ENCODE measurements around the gene AAK1.
"Not testable (repeated sequence)": the region's sequence is repeated elsewhere in the genome, so short reads cannot be mapped to it uniquely, and the experiment has no call there.

Gene AAK1

GRCh38 chr2:69623236-69623635 is 20.3 kb downstream of the AAK1 start:
- DNase-seq = no peak

- not testable (repeated sequence) for DNase-seq
Observed at GRCh38 chr2:69622805-69623204, 20.7 kb downstream of the AAK1 start.

GRCh38 chr2:69622017-69622540 is 21.5 kb downstream of the AAK1 start:
- not testable (repeated sequence) for DNase-seq

GRCh38 chr2:69621440-69621839 is 22.1 kb downstream of the AAK1 start:
- no peak for DNase-seq

- no peak for DNase-seq
Observed at GRCh38 chr2:69620870-69621269, 22.7 kb downstream of the AAK1 start.

GRCh38 chr2:69619725-69620124 is 23.8 kb downstream of the AAK1 start:
- DNase-seq = no peak

GRCh38 chr2:69618362-69618761 is 25.2 kb downstream of the AAK1 start:
- DNase-seq = no peak

- DNase-seq = no peak
Observed at GRCh38 chr2:69617744-69618143, 25.8 kb downstream of the AAK1 start.

- no peak for DNase-seq
Observed at GRCh38 chr2:69616755-69617154, 26.8 kb downstream of the AAK1 start.

GRCh38 chr2:69615969-69616368 is 27.6 kb downstream of the AAK1 start:
- DNase-seq = no peak

GRCh38 chr2:69615078-69615625 is 28.4 kb downstream of the AAK1 start:
- no peak for DNase-seq

- no peak for DNase-seq
Observed at GRCh38 chr2:69612707-69613106, 30.8 kb downstream of the AAK1 start.

- no peak for DNase-seq
Observed at GRCh38 chr2:69612200-69612599, 31.3 kb downstream of the AAK1 start.

- DNase-seq = no peak
Observed at GRCh38 chr2:69608109-69608508, 35.4 kb downstream of the AAK1 start.

GRCh38 chr2:69606771-69607170 is 36.8 kb downstream of the AAK1 start:
- not testable (repeated sequence) for DNase-seq

- DNase-seq = no peak
Observed at GRCh38 chr2:69605284-69605683, 38.3 kb downstream of the AAK1 start.

- DNase-seq = no peak
Observed at GRCh38 chr2:69604836-69605235, 38.7 kb downstream of the AAK1 start.

- DNase-seq = no peak
Observed at GRCh38 chr2:69604026-69604678, 39.4 kb downstream of the AAK1 start.

- no peak for DNase-seq
Observed at GRCh38 chr2:69603146-69603743, 40.3 kb downstream of the AAK1 start.

- DNase-seq = no peak
Observed at GRCh38 chr2:69601179-69601612, 42.3 kb downstream of the AAK1 start.

GRCh38 chr2:69600425-69600824 is 43.1 kb downstream of the AAK1 start:
- no peak for DNase-seq

- no peak for DNase-seq
Observed at GRCh38 chr2:69597843-69598610, 45.5 kb downstream of the AAK1 start.

GRCh38 chr2:69597105-69597504 is 46.4 kb downstream of the AAK1 start:
- no peak for DNase-seq

- DNase-seq = no peak
Observed at GRCh38 chr2:69594341-69594740, 49.2 kb downstream of the AAK1 start.
